ENCODE results near the gene AP1S2. TPM values are rescaled to one million over a fixed set of nuclear protein-coding genes. Genes with fewer than 3 reads are reported as not detected.

Gene AP1S2
- total and polyA plus RNA-seq, 10 of the 15 experiments (the other 5 are each of a cell fraction or from before 2014, with no cell fraction given): 25.6 to 105 (median 50.7) TPM

DNA sequence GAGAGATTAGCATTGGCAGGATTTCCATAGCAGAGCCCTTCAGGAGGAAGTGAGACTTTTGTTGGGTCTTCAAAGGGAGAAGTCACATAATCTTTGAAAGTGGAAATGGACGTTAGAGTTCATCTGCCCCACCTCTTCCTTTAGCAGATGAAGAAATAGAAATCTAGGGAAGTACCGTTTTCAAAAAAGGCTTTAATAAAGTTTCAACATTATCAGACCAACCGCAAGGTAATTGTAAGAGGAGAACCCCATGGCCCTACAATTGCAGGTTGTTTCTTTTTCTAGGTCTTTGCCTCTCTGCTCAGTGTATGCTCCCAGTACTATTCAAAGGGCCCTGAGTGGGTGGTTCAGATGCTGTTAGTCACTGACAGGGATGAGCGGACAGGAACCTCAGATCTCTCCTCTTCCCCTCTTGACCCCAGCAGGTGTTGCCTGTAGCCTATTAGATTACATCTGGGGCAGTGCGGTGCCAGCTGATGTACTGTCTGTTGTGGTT lies 48.6 kb upstream of the AP1S2 start (continued):
- peak; percentile 53; the same call in 1 of the 3 replicates for TF ChIP-seq POU2F2 (IDR thresholded peaks at IDR 0.05; ENCODE audit: borderline replicate concordance, low read depth, low read length)
- TF ChIP-seq CEBPB (IDR thresholded peaks at IDR 0.05; ENCODE audit: borderline replicate concordance in 1 of 2, low read depth in 2 of 2, low read length in 2 of 2): peak in 1 of 2 experiments; percentile 46; a peak in 1 of 4 replicates
- TF ChIP-seq FOXM1 (IDR thresholded peaks at IDR 0.05; ENCODE audit: low read depth, low read length): peak; percentile 91; the same call in 1 of the 2 replicates
- peak in 1 of 2 experiments; percentile 46; a peak in 1 of 4 replicates for TF ChIP-seq EP300 (IDR thresholded peaks at IDR 0.05; ENCODE audit: borderline replicate concordance in 1 of 2, control insufficient read depth in 1 of 2, low read depth in 2 of 2, low read length in 2 of 2)
- peak; percentile 57; the same call in 1 of the 2 replicates for TF ChIP-seq ATF7 (IDR thresholded peaks at IDR 0.05; ENCODE audit: low read depth)
- no peak for TF ChIP-seq CHD4 (IDR thresholded peaks at IDR 0.05)
- TF ChIP-seq CREM (IDR thresholded peaks at IDR 0.05; ENCODE audit: low read depth): peak; percentile 63; the same call in 1 of the 2 replicates
- TF ChIP-seq MEF2B (IDR thresholded peaks at IDR 0.05; ENCODE audit: partially characterized antibody, poor library complexity, severe bottlenecking): peak; percentile 67
- TF ChIP-seq TARDBP (IDR thresholded peaks at IDR 0.05; ENCODE audit: borderline replicate concordance): peak; percentile 33; the same call in 1 of the 2 replicates
- peak; percentile 94 for TF ChIP-seq RUNX3 (IDR thresholded peaks at IDR 0.05; ENCODE audit: low read length)
- TF ChIP-seq NR2C1 (IDR thresholded peaks at IDR 0.05): 0 out of 2 replicates have a peak, but pooled peaks have one; percentile 25
- TF ChIP-seq ASH2L (IDR thresholded peaks at IDR 0.05; ENCODE audit: borderline replicate concordance, low read depth): no peak
- TF ChIP-seq, protein P1, sequence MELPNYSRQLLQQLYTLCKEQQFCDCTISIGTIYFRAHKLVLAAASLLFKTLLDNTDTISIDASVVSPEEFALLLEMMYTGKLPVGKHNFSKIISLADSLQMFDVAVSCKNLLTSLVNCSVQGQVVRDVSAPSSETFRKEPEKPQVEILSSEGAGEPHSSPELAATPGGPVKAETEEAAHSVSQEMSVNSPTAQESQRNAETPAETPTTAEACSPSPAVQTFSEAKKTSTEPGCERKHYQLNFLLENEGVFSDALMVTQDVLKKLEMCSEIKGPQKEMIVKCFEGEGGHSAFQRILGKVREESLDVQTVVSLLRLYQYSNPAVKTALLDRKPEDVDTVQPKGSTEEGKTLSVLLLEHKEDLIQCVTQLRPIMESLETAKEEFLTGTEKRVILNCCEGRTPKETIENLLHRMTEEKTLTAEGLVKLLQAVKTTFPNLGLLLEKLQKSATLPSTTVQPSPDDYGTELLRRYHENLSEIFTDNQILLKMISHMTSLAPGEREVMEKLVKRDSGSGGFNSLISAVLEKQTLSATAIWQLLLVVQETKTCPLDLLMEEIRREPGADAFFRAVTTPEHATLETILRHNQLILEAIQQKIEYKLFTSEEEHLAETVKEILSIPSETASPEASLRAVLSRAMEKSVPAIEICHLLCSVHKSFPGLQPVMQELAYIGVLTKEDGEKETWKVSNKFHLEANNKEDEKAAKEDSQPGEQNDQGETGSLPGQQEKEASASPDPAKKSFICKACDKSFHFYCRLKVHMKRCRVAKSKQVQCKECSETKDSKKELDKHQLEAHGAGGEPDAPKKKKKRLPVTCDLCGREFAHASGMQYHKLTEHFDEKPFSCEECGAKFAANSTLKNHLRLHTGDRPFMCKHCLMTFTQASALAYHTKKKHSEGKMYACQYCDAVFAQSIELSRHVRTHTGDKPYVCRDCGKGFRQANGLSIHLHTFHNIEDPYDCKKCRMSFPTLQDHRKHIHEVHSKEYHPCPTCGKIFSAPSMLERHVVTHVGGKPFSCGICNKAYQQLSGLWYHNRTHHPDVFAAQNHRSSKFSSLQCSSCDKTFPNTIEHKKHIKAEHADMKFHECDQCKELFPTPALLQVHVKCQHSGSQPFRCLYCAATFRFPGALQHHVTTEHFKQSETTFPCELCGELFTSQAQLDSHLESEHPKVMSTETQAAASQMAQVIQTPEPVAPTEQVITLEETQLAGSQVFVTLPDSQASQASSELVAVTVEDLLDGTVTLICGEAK (IDR thresholded peaks at IDR 0.05; ENCODE audit: borderline replicate concordance): peak; percentile 91
- peak; percentile 57 for TF ChIP-seq PML (IDR thresholded peaks at IDR 0.05; ENCODE audit: low read length)
- TF ChIP-seq, protein P2, sequence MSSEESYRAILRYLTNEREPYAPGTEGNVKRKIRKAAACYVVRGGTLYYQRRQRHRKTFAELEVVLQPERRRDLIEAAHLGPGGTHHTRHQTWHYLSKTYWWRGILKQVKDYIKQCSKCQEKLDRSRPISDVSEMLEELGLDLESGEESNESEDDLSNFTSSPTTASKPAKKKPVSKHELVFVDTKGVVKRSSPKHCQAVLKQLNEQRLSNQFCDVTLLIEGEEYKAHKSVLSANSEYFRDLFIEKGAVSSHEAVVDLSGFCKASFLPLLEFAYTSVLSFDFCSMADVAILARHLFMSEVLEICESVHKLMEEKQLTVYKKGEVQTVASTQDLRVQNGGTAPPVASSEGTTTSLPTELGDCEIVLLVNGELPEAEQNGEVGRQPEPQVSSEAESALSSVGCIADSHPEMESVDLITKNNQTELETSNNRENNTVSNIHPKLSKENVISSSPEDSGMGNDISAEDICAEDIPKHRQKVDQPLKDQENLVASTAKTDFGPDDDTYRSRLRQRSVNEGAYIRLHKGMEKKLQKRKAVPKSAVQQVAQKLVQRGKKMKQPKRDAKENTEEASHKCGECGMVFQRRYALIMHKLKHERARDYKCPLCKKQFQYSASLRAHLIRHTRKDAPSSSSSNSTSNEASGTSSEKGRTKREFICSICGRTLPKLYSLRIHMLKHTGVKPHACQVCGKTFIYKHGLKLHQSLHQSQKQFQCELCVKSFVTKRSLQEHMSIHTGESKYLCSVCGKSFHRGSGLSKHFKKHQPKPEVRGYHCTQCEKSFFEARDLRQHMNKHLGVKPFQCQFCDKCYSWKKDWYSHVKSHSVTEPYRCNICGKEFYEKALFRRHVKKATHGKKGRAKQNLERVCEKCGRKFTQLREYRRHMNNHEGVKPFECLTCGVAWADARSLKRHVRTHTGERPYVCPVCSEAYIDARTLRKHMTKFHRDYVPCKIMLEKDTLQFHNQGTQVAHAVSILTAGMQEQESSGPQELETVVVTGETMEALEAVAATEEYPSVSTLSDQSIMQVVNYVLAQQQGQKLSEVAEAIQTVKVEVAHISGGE (CRISPR knock-in tag; IDR thresholded peaks at IDR 0.05): no peak
- TF ChIP-seq ZNF384 (IDR thresholded peaks at IDR 0.05; ENCODE audit: borderline replicate concordance, low read depth, low read length): no peak
- peak; percentile 17; the same call in 1 of the 2 replicates for TF ChIP-seq IRF4 (IDR thresholded peaks at IDR 0.05; ENCODE audit: low read depth, low read length)
- TF ChIP-seq, protein P3, sequence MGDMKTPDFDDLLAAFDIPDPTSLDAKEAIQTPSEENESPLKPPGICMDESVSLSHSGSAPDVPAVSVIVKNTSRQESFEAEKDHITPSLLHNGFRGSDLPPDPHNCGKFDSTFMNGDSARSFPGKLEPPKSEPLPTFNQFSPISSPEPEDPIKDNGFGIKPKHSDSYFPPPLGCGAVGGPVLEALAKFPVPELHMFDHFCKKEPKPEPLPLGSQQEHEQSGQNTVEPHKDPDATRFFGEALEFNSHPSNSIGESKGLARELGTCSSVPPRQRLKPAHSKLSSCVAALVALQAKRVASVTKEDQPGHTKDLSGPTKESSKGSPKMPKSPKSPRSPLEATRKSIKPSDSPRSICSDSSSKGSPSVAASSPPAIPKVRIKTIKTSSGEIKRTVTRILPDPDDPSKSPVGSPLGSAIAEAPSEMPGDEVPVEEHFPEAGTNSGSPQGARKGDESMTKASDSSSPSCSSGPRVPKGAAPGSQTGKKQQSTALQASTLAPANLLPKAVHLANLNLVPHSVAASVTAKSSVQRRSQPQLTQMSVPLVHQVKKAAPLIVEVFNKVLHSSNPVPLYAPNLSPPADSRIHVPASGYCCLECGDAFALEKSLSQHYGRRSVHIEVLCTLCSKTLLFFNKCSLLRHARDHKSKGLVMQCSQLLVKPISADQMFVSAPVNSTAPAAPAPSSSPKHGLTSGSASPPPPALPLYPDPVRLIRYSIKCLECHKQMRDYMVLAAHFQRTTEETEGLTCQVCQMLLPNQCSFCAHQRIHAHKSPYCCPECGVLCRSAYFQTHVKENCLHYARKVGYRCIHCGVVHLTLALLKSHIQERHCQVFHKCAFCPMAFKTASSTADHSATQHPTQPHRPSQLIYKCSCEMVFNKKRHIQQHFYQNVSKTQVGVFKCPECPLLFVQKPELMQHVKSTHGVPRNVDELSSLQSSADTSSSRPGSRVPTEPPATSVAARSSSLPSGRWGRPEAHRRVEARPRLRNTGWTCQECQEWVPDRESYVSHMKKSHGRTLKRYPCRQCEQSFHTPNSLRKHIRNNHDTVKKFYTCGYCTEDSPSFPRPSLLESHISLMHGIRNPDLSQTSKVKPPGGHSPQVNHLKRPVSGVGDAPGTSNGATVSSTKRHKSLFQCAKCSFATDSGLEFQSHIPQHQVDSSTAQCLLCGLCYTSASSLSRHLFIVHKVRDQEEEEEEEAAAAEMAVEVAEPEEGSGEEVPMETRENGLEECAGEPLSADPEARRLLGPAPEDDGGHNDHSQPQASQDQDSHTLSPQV (IDR thresholded peaks at IDR 0.05): no peak
- TF ChIP-seq SUZ12 (IDR thresholded peaks at IDR 0.05; ENCODE audit: unreplicated experiment): no peak

All from GM12878 (cell line).